Naive thymus-derived CD8-positive, alpha-beta T cell (primary cell): ENCODE measurements around the gene NTM. TPM values are rescaled to one million over a fixed set of nuclear protein-coding genes. Genes with fewer than 3 reads are reported as not detected.

Experiments used
- ATAC-seq, 2 donors: fragments of 150-1000 bp; cut with Tn5 transposase in 1 of 2; sonication (Bioruptor Pico), chemical (Tn5 transposase) in 1 of 2; 1 replicate in 1 of 2; 2 replicates in 1 of 2; pipeline ENCODE4 v1.10.0; 2021; ENCODE audit warnings: mild to moderate bottlenecking in 2 of 2, moderate library complexity in 2 of 2
- POLR2A ChIA-PET: fragments of 350-600 bp; sonication (Branson Sonifier 250); formaldehyde crosslinking; loops from one replicate; lab custom pipeline; 2021; ENCODE audit warnings: antibody characterized with exemption; lab: Charles Lee
- DNase-seq, 10 donors: peaks; one replicate each; pipeline versions ENCODE4 v3.0.0 to v3.0.0-alpha.2; 2020 to 2022
- H3K27ac Mint-ChIP-seq, 10 donors: one replicate each; pipeline ENCODE4 v1.8.0; 2020 to 2022; ENCODE audit warnings: mild to moderate bottlenecking in 10 of 10, mixed read lengths in 10 of 10, moderate library complexity in 4 of 10, inconsistent platforms in 1 of 10
- H3K27me3 Mint-ChIP-seq, 5 donors: one replicate each; pipeline ENCODE4 v1.8.0; 2021 to 2022; ENCODE audit warnings: mixed read lengths in 5 of 5
- H3K36me3 Mint-ChIP-seq, 3 donors: one replicate each; pipeline ENCODE4 v1.8.0; 2020 to 2022; ENCODE audit warnings: mixed read lengths in 3 of 3, mild to moderate bottlenecking in 2 of 3, inconsistent platforms in 1 of 3
- H3K4me1 Mint-ChIP-seq, 4 donors: one replicate each; pipeline ENCODE4 v1.8.0; 2021 to 2022; ENCODE audit warnings: mixed read lengths in 4 of 4
- H3K4me3 Mint-ChIP-seq, 10 donors: one replicate each; pipeline ENCODE4 v1.8.0; 2020 to 2022; ENCODE audit warnings: mild to moderate bottlenecking in 10 of 10, mixed read lengths in 10 of 10, moderate library complexity in 6 of 10, inconsistent platforms in 1 of 10
- H3K9me3 Mint-ChIP-seq, 9 donors: one replicate each; pipeline ENCODE4 v1.8.0; 2020 to 2022; ENCODE audit warnings: mixed read lengths in 9 of 9, mild to moderate bottlenecking in 3 of 9, inconsistent platforms in 1 of 9, moderate library complexity in 1 of 9
- polyA plus RNA-seq, 3 donors: library from polyadenylated mRNA; unstranded; fragments of 300-500 nt; fragmentation: Illumina TruSeq; gene quantifications; one replicate each; pipeline ENCODE4 v1.2.3, GENCODE V29; 2021
- total RNA-seq, 8 experiments: library from RNA in 2 of 8; stranded (reverse) in 2 of 8; gene quantifications; one replicate each; pipeline ENCODE4 v1.2.3 and lab custom pipeline; 2021 to 2026

The NTM gene
- total and polyA plus RNA-seq, 5 experiments from 2014 or later, result not detected

GRCh38 chr11:131568318-131568717, 197.9 kb downstream of the NTM start:
- Mint-ChIP-seq H3K36me3 (no peaks in the 10 kb centered on the region), H3K4me1 (no peaks in the 10 kb centered on the region), H3K27me3 (peaks cover 0 to 8% (median 1%) of the 10 kb centered on the region in 5 donors), H3K4me3 (no peak overlapping the region), H3K27ac (no peak overlapping the region), H3K9me3 (peaks cover 0 to 9% (median 0%) of the 10 kb centered on the region in 9 donors)
- POLR2A ChIA-PET, result no interaction called here
- DNase-seq (no peak), ATAC-seq (no peak)

DNA sequence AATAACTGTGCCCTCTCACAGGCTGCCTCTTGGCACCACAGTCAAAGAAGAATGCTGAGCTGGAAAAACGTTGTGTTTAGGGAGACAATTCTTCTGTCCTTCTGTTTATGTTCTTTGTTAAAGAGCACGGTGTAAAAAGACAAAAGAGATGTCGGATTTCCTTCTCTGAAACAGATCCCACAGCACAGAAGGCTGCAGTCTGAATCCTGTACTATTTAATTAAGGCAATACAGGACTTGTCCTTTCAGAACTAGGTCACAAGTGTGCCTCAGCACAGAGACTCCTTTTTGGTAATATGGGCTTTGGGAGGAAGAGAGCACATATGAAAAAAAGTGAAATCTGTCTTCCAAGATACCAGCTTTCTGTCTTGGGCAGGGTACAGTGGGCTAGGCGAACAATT, 201.2 kb downstream of the NTM start:
- H3K27ac Mint-ChIP-seq, result no peak overlapping the region
- no peaks in the 10 kb centered on the region for H3K4me1 Mint-ChIP-seq
- POLR2A ChIA-PET, result no interaction called here

DNA sequence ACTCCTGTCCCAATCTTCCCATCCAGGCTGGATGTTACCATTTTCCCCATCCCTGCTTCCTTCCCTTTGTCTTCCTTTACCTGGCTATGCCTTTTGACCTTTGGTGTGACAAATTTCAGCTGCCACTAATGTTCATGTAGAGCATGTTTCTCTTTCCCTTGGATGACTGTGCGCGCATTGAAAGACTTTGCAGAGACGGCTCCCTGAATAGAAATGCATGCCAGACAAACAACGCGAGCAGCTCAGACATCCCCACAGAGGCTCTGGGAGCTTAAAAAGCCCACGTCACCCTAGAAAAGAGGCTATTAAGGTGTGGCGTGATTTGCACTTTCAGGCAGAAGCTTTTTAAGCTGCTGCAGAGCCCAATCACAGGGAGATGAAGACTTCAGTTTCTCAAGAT, 202.0 kb downstream of the NTM start:
- ATAC-seq, result no peak
- POLR2A ChIA-PET, result no interaction called here
- DNase-seq, result no peak
- Mint-ChIP-seq H3K27ac (no peak overlapping the region), H3K9me3 (peaks cover 0 to 2% (median 0%) of the 10 kb centered on the region in 9 donors), H3K36me3 (no peaks in the 10 kb centered on the region), H3K4me1 (no peaks in the 10 kb centered on the region), H3K27me3 (peaks cover 2 to 11% (median 8%) of the 10 kb centered on the region in 5 donors), H3K4me3 (no peak overlapping the region)

More for the DNA sequence above, 201.2 kb downstream of the NTM start:
- DNase-seq (no peak), ATAC-seq (no peak)
- no peaks in the 10 kb centered on the region for H3K36me3 Mint-ChIP-seq
- H3K27me3 Mint-ChIP-seq, result peaks cover 2 to 11% (median 6%) of the 10 kb centered on the region in 5 donors
- H3K4me3 Mint-ChIP-seq, result no peak overlapping the region
- peaks cover 0 to 2% (median 0%) of the 10 kb centered on the region in 9 donors for H3K9me3 Mint-ChIP-seq

DNA sequence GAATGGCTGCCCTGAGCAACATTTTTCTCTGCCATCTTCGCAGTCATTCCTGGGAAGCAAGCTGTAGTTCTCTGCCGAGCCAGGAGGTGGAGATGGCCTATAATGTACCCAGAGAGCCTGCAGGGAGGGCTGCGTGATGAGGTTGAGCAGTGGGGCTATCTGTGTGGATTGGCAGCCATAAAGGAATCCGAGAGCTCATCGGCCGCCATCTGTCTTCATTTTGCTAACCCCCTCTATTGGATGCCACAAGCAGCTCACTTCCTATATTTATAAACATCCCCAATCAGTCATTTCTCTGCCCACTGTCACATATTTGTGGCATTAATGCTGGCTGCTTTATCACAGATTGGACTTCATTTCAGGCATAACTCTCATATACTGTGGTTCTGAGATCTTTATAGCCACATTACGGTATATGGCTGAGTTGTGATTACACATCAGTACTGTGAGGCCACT, 209.5 kb downstream of the NTM start:
- Mint-ChIP-seq H3K4me1 (peaks cover 0 to 2% (median 0%) of the 10 kb centered on the region in 4 donors), H3K27me3 (peaks cover 3 to 22% (median 4%) of the 10 kb centered on the region in 5 donors), H3K36me3 (no peaks in the 10 kb centered on the region), H3K27ac (no peak overlapping the region), H3K9me3 (peaks cover 0 to 5% (median 0%) of the 10 kb centered on the region in 9 donors), H3K4me3 (no peak overlapping the region)
- DNase-seq, result no peak
- POLR2A ChIA-PET, result no interaction called here
- no peak for ATAC-seq

- peaks cover 0 to 5% (median 0%) of the 10 kb centered on the region in 9 donors for H3K9me3 Mint-ChIP-seq
- no peak overlapping the region for H3K27ac Mint-ChIP-seq
- ATAC-seq (no peak), DNase-seq (no peak)
- H3K4me1 Mint-ChIP-seq, result peaks cover 0 to 2% (median 0%) of the 10 kb centered on the region in 4 donors
- peaks cover 3 to 22% (median 4%) of the 10 kb centered on the region in 5 donors for H3K27me3 Mint-ChIP-seq
- no peaks in the 10 kb centered on the region for H3K36me3 Mint-ChIP-seq
- no peak overlapping the region for H3K4me3 Mint-ChIP-seq
- POLR2A ChIA-PET, result no interaction called here
Observed at GRCh38 chr11:131580476-131580875, 210.1 kb downstream of the NTM start.

GRCh38 chr11:131581046-131581445, 210.6 kb downstream of the NTM start:
- Mint-ChIP-seq H3K9me3 (peaks cover 0 to 8% (median 3%) of the 10 kb centered on the region in 9 donors), H3K27ac (no peak overlapping the region), H3K4me3 (no peak overlapping the region), H3K36me3 (no peaks in the 10 kb centered on the region), H3K4me1 (peaks cover 0 to 4% (median 0%) of the 10 kb centered on the region in 4 donors), H3K27me3 (peaks cover 3 to 20% (median 6%) of the 10 kb centered on the region in 5 donors)
- ATAC-seq, result no peak
- POLR2A ChIA-PET, result no interaction called here
- no peak for DNase-seq

- peaks cover 0 to 4% (median 0%) of the 10 kb centered on the region in 4 donors for H3K4me1 Mint-ChIP-seq
- H3K9me3 Mint-ChIP-seq, result peaks cover 0 to 10% (median 3%) of the 10 kb centered on the region in 9 donors
- no peak for ATAC-seq
- DNase-seq, result no peak
- no peak overlapping the region for H3K4me3 Mint-ChIP-seq
- peaks cover 2 to 13% (median 4%) of the 10 kb centered on the region in 5 donors for H3K27me3 Mint-ChIP-seq
- H3K36me3 Mint-ChIP-seq, result no peaks in the 10 kb centered on the region
- POLR2A ChIA-PET, result no interaction called here
- H3K27ac Mint-ChIP-seq, result no peak overlapping the region
Observed at GRCh38 chr11:131582021-131582525, 211.7 kb downstream of the NTM start.

- Mint-ChIP-seq H3K4me1 (peaks cover 0 to 4% (median 0%) of the 10 kb centered on the region in 4 donors), H3K4me3 (no peak overlapping the region), H3K9me3 (peaks cover 0 to 10% (median 4%) of the 10 kb centered on the region in 9 donors), H3K27me3 (peaks cover 2 to 13% (median 4%) of the 10 kb centered on the region in 5 donors), H3K36me3 (no peaks in the 10 kb centered on the region), H3K27ac (no peak overlapping the region)
- POLR2A ChIA-PET, result no interaction called here
- no peak for ATAC-seq
- no peak for DNase-seq
Observed at GRCh38 chr11:131583421-131583820, 213.0 kb downstream of the NTM start.

DNA sequence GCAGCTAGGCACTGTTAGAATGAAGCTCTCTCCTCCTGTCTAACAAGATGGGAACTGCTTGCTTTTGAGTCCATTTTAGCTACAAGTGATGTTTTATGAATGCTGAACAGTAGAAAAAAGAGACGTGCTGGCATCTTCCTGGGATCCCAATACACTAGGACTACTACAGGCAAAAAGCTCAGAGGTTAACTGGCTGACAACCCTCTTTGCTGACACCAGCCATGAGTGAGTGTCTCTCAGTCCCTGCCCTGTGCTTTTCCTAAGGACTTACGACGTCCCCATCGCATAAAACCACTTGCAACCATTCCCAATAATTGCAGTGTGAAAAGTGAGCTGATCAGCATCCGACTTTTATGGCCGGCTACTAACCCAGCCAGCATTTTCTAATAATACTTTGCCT, 213.5 kb downstream of the NTM start:
- Mint-ChIP-seq H3K27me3 (peaks cover 2 to 13% (median 4%) of the 10 kb centered on the region in 5 donors), H3K27ac (no peak overlapping the region), H3K9me3 (peaks cover 0 to 10% (median 4%) of the 10 kb centered on the region in 9 donors), H3K4me1 (peaks cover 0 to 4% (median 0%) of the 10 kb centered on the region in 4 donors), H3K36me3 (no peaks in the 10 kb centered on the region), H3K4me3 (no peak overlapping the region)
- POLR2A ChIA-PET, result no interaction called here
- no peak for DNase-seq
- no peak for ATAC-seq

DNA sequence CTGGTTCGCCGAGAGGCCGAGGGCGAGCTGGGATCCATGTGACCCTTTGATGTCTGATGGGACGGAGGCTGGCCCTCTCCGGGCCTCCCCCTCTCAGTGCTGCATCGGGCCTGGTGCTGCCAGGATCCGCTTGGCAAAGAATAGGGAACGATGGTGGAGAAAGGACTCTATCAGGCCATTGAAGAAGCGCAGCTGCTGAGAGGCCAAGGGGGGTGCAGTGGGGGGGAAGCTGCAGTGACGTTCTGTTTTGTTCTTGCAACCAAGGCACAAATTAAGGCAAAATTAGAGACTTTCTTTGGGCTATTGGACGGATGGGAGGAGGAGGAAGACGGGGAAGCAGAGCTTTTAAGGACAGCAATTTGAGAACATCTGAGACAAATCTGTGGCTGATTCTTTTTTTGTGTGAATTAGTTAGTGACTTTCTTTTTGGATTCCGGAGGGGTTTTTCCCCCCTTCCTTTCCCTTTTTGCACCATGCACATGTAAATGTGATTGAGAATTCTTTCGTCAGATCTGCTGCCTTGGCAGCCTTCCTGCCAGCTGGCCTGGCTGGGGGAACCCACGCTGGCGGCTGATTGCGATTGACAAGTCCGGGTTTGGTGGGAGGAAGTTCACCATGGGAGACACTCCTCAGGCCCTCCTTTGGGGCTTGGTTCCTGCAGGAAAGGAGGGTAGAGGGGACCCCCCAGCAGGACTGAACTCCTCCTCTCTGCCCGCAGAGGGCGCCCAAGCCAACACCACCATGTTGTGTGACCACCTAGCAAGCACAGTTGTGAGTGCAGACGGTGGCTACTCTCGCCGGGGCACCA, 214.6 kb downstream of the NTM start:
- DNase-seq (no peak), ATAC-seq (no peak)
- H3K36me3 Mint-ChIP-seq, result no peaks in the 10 kb centered on the region
- H3K27ac Mint-ChIP-seq, result no peak overlapping the region
- peaks cover 0 to 4% (median 0%) of the 10 kb centered on the region in 4 donors for H3K4me1 Mint-ChIP-seq
- peaks cover 0 to 10% (median 4%) of the 10 kb centered on the region in 9 donors for H3K9me3 Mint-ChIP-seq
- POLR2A ChIA-PET, result no interaction called here
- H3K4me3 Mint-ChIP-seq, result no peak overlapping the region
- H3K27me3 Mint-ChIP-seq, result peaks cover 2 to 18% (median 4%) of the 10 kb centered on the region in 5 donors

DNA sequence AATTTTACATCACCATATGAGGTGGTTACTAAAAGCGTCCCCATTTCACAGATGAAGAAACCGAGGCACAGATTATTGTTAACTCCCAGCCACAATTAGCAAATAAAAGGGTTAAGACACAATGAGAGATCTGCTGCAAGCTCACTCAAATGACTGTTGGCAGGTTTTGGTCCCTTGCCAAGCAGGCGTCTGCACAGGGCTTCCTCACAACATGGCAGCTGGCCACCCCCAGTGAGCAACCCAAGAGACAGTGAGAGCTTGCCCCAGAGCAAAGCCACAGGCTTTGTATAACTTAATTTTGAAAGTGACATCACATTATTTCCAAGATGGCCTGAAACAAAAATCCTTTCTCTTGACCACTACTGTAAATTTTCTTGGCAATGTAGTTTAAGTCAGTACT, 217.6 kb downstream of the NTM start:
- H3K36me3 Mint-ChIP-seq, result no peaks in the 10 kb centered on the region
- H3K9me3 Mint-ChIP-seq, result peaks cover 0 to 10% (median 4%) of the 10 kb centered on the region in 9 donors
- no peak for DNase-seq
- no peak overlapping the region for H3K4me3 Mint-ChIP-seq
- no peak for ATAC-seq
- POLR2A ChIA-PET, result no interaction called here
- peaks cover 0 to 4% (median 0%) of the 10 kb centered on the region in 4 donors for H3K4me1 Mint-ChIP-seq
- H3K27me3 Mint-ChIP-seq, result peaks cover 2 to 21% (median 4%) of the 10 kb centered on the region in 5 donors
- no peak overlapping the region for H3K27ac Mint-ChIP-seq

DNA sequence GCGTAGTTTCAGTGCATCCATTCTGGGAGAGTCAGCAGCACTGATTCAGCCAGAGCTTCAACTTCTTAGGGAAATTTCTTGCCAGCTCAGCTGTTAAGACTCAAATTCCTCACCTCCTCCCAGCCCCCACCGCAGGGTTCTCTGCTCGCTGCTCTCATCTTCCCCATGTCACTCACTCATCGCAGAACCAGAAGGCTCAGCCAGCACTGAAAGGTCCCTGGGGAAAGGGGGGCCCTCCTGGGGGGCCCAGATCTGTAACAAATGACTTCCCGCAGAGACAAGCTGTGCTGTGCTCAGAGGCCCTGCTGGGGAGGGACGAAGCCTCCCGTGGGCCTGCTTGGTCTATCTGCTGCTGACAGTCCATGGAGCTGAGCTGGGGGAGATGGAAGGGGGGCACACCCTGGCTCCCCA, 220.6 kb downstream of the NTM start:
- no peak overlapping the region for H3K27ac Mint-ChIP-seq
- ATAC-seq (no peak), DNase-seq (no peak)
- H3K27me3 Mint-ChIP-seq, result peaks cover 0 to 8% (median 2%) of the 10 kb centered on the region in 5 donors
- POLR2A ChIA-PET, result no interaction called here
- peaks cover 0 to 7% (median 0%) of the 10 kb centered on the region in 9 donors for H3K9me3 Mint-ChIP-seq
- H3K4me3 Mint-ChIP-seq, result no peak overlapping the region
- H3K4me1 Mint-ChIP-seq, result no peaks in the 10 kb centered on the region
- no peaks in the 10 kb centered on the region for H3K36me3 Mint-ChIP-seq

DNA sequence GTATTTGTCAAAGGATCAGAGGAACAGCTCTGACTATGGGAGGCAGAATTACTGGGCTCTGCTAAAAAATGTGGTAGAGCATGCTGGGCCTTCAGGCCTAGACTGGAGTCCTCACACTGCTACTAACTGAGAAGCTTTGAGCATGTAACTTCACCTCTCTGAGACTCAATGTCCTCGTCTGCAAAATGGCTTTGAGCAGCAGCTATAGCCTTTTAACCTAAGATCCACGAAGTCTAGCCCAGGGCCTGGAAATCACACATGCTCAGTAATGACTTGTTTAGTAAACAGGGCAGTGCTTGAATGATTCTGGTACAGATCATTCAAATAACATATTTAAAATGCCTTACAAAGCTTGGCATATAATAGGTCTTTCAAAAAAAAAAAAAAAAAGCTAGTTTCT, 221.7 kb downstream of the NTM start:
- no peaks in the 10 kb centered on the region for H3K36me3 Mint-ChIP-seq
- no peak overlapping the region for H3K4me3 Mint-ChIP-seq
- H3K27ac Mint-ChIP-seq, result no peak overlapping the region
- ATAC-seq, result no peak
- POLR2A ChIA-PET, result no interaction called here
- peaks cover 0 to 11% (median 0%) of the 10 kb centered on the region in 5 donors for H3K27me3 Mint-ChIP-seq
- DNase-seq, result no peak
- H3K9me3 Mint-ChIP-seq, result peaks cover 0 to 7% (median 0%) of the 10 kb centered on the region in 9 donors
- H3K4me1 Mint-ChIP-seq, result no peaks in the 10 kb centered on the region
